ENCODE measurements around the gene THOC1.

DNA sequence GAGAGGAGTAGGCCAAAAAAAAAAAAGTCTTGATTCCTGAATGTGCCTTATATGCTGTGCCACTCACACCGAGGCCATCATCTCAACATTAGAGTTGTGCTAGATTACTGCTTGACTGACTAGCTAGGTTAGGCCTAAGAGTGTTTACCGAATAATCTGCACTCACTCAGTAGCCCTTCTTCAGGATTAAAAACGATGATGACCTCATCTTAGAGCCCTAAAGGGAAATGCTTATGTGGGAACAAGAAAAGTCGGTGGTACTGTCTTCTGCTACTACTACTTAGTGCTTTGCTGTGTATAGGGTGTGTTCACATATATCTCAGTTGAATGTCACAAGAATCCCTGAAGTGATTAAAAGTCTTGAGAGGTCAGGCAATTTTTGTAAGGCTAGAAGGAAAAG, 54.3 kb downstream of the THOC1 start:
- no peak for TF ChIP-seq CTCF (IDR thresholded peaks at IDR 0.05)
- TF ChIP-seq, protein P1, sequence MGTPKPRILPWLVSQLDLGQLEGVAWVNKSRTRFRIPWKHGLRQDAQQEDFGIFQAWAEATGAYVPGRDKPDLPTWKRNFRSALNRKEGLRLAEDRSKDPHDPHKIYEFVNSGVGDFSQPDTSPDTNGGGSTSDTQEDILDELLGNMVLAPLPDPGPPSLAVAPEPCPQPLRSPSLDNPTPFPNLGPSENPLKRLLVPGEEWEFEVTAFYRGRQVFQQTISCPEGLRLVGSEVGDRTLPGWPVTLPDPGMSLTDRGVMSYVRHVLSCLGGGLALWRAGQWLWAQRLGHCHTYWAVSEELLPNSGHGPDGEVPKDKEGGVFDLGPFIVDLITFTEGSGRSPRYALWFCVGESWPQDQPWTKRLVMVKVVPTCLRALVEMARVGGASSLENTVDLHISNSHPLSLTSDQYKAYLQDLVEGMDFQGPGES (IDR thresholded peaks at IDR 0.05; ENCODE audit: low read depth, low read length) = no peak
- TF ChIP-seq RCOR1 (IDR thresholded peaks at IDR 0.05; ENCODE audit: low read length) = no peak
- no peak for TF ChIP-seq POLR2AphosphoS5 (IDR thresholded peaks at IDR 0.05; ENCODE audit: low read depth, low read length)
- TF ChIP-seq MAX (IDR thresholded peaks at IDR 0.05; ENCODE audit: low read depth) = no peak
- no peak for TF ChIP-seq SMC3 (IDR thresholded peaks at IDR 0.05; ENCODE audit: low read depth, low read length)
- no peak for TF ChIP-seq EZH2phosphoT487 (IDR thresholded peaks at IDR 0.05; ENCODE audit: borderline replicate concordance, low read depth)
- TF ChIP-seq RFX5 (IDR thresholded peaks at IDR 0.05; ENCODE audit: low read length) = no peak
- no peak for TF ChIP-seq TEAD4 (IDR thresholded peaks at IDR 0.05; ENCODE audit: borderline replicate concordance, insufficient read depth)
- TF ChIP-seq, protein P2, sequence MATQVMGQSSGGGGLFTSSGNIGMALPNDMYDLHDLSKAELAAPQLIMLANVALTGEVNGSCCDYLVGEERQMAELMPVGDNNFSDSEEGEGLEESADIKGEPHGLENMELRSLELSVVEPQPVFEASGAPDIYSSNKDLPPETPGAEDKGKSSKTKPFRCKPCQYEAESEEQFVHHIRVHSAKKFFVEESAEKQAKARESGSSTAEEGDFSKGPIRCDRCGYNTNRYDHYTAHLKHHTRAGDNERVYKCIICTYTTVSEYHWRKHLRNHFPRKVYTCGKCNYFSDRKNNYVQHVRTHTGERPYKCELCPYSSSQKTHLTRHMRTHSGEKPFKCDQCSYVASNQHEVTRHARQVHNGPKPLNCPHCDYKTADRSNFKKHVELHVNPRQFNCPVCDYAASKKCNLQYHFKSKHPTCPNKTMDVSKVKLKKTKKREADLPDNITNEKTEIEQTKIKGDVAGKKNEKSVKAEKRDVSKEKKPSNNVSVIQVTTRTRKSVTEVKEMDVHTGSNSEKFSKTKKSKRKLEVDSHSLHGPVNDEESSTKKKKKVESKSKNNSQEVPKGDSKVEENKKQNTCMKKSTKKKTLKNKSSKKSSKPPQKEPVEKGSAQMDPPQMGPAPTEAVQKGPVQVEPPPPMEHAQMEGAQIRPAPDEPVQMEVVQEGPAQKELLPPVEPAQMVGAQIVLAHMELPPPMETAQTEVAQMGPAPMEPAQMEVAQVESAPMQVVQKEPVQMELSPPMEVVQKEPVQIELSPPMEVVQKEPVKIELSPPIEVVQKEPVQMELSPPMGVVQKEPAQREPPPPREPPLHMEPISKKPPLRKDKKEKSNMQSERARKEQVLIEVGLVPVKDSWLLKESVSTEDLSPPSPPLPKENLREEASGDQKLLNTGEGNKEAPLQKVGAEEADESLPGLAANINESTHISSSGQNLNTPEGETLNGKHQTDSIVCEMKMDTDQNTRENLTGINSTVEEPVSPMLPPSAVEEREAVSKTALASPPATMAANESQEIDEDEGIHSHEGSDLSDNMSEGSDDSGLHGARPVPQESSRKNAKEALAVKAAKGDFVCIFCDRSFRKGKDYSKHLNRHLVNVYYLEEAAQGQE (IDR thresholded peaks at IDR 0.05; ENCODE audit: low read depth, low read length) = no peak
